A549 (cell line): ENCODE results near the gene FGF2. TPM values are rescaled to one million over a fixed set of nuclear protein-coding genes. Genes with fewer than 3 reads are reported as not detected.
A peak's percentile ranks its signal among the peaks of the same experiment; 100 is the strongest.

Experiments
- ATAC-seq, 2 experiments: fragments of 200-7000 bp in 1 of 2; fragments of >200 bp in 1 of 2; cut with Nextera tagmentation in 1 of 2; cut with Tn5 transposase in 1 of 2; 3 replicates each; pipeline versions ENCODE4 v1.8.0 to v1.9.1; 2018 to 2020; ENCODE audit warnings: mild to moderate bottlenecking in 1 of 2, moderate library complexity in 1 of 2
- CTCF ChIA-PET: fragments of 300-600 bp; sonication (Branson Sonifier 250); formaldehyde crosslinking; extraction: SDS; loops from one replicate; lab custom pipeline; 2021; ENCODE audit warnings: antibody characterized with exemption, inconsistent platforms; lab: Yijun Ruan, JAX
- POLR2A ChIA-PET: fragments of 350-600 bp; formaldehyde crosslinking; extraction: SDS; loops from one replicate; lab custom pipeline; 2021; ENCODE audit warnings: antibody characterized with exemption, inconsistent platforms; lab: Yijun Ruan, JAX
- DNase-seq, 2 experiments: peaks; one replicate each; pipeline versions ENCODE4 v3.0.0 to v3.0.0-alpha.2; 2011 to 2016; ENCODE audit warnings: low read depth in 1 of 2, low spot score in 1 of 2
- FAIRE-seq: peaks from 2 replicates; lab custom pipeline; 2011; peaks lifted over from hg19 to GRCh38; lab: Jason Lieb, UNC
- H3K27ac ChIP-seq, 2 experiments: fragments of >200 bp; sonication (Bioruptor Twin); formaldehyde crosslinking; 3 replicates each; pipeline ENCODE4 v1.5.1; 2016 to 2017
- H3K4me1 ChIP-seq: fragments of >200 bp; sonication (Bioruptor Twin); formaldehyde crosslinking; 3 replicates; pipeline ENCODE4 v1.6.1; 2016
- H3K4me2 ChIP-seq: fragments of >200 bp; sonication (Bioruptor Twin); formaldehyde crosslinking; 3 replicates; pipeline ENCODE4 v1.6.1; 2016
- H3K4me3 ChIP-seq: fragments of >200 bp; sonication (Bioruptor Twin); formaldehyde crosslinking; 3 replicates; pipeline ENCODE4 v1.5.1; 2016
- H3K9me3 ChIP-seq: fragments of >200 bp; sonication (Bioruptor Twin); formaldehyde crosslinking; 3 replicates; pipeline ENCODE4 v1.6.1; 2016
- CBX2 ChIP-seq: fragments of 200-600 bp; sonication (generic); IDR thresholded peaks from 2 replicates; pipeline ENCODE4 v1.6.1; 2016; ENCODE audit warnings: low read depth, mild to moderate bottlenecking, borderline replicate concordance
- CBX8 ChIP-seq: fragments of 200-600 bp; sonication (generic); IDR thresholded peaks from 2 replicates; pipeline ENCODE4 v1.6.1; 2016
- CHD2 ChIP-seq: fragments of 150-350 bp; IDR thresholded peaks from 2 replicates; pipeline ENCODE4 v1.6.1; 2014; ENCODE audit warnings: low read length; ENCODE audit not compliant: partially characterized antibody
- CHD4 ChIP-seq: fragments of 200-600 bp; sonication (generic); IDR thresholded peaks from 2 replicates; pipeline ENCODE4 v1.6.1; 2016; ENCODE audit warnings: antibody characterized with exemption, mild to moderate bottlenecking, borderline replicate concordance
- CTCF ChIP-seq: fragments of >200 bp; sonication (Bioruptor Twin); formaldehyde crosslinking; IDR thresholded peaks from 3 replicates; pipeline ENCODE4 v1.5.1; 2016
- EHF ChIP-seq: fragments of 250-450 bp; sonication (Bioruptor Pico); IDR thresholded peaks from 2 replicates; pipeline ENCODE4 v1.5.0; 2020; ENCODE audit warnings: mild to moderate bottlenecking
- EP300 ChIP-seq, 2 experiments: fragments of >200 bp; sonication (Bioruptor Twin); formaldehyde crosslinking; IDR thresholded peaks; 2 replicates in 1 of 2; 3 replicates in 1 of 2; pipeline ENCODE4 v1.6.1; 2016 to 2017
- ESRRA ChIP-seq: fragments of 150-350 bp; IDR thresholded peaks from 2 replicates; pipeline ENCODE4 v1.6.1; 2014; ENCODE audit warnings: mild to moderate bottlenecking, low read length, borderline replicate concordance
- FOSL2 ChIP-seq, 2 experiments: fragments of 450-650 bp in 1 of 2; fragments of >200 bp in 1 of 2; sonication (Bioruptor Twin) in 1 of 2; formaldehyde crosslinking; IDR thresholded peaks; 2 replicates each; pipeline versions ENCODE4 v1.5.0 to v1.6.1; 2016 to 2020; ENCODE audit warnings: mild to moderate bottlenecking in 1 of 2, moderate library complexity in 1 of 2
- FOXS1 ChIP-seq: fragments of 250-450 bp; sonication (Bioruptor Pico); IDR thresholded peaks from 2 replicates; pipeline ENCODE4 v1.5.0; 2020; ENCODE audit warnings: mild to moderate bottlenecking, moderate library complexity
- GATA3 ChIP-seq: IDR thresholded peaks from 2 replicates; pipeline ENCODE4 v1.6.1; 2012; ENCODE audit warnings: borderline replicate concordance
- HES2 ChIP-seq: fragments of >200 bp; sonication (Bioruptor Twin); formaldehyde crosslinking; IDR thresholded peaks from 2 replicates; pipeline ENCODE4 v1.6.1; 2016
- HEYL ChIP-seq: fragments of 250-450 bp; sonication (Bioruptor Pico); IDR thresholded peaks from 2 replicates; pipeline ENCODE4 v1.8.0; 2021; ENCODE audit warnings: mild to moderate bottlenecking, moderate library complexity
- HMGXB4 ChIP-seq: fragments of 250-450 bp; sonication (Bioruptor Pico); IDR thresholded peaks from 2 replicates; pipeline ENCODE4 v1.5.0; 2021; ENCODE audit warnings: mild to moderate bottlenecking, moderate library complexity, borderline replicate concordance
- HOXA7 ChIP-seq: fragments of 250-450 bp; sonication (Bioruptor Pico); IDR thresholded peaks from 2 replicates; pipeline ENCODE4 v1.5.0; 2020; ENCODE audit warnings: mild to moderate bottlenecking, moderate library complexity
- HOXB13 ChIP-seq: fragments of 250-450 bp; sonication (Bioruptor Pico); IDR thresholded peaks from 2 replicates; pipeline ENCODE4 v1.5.0; 2020; ENCODE audit warnings: low read depth, mild to moderate bottlenecking, moderate library complexity
- HOXB5 ChIP-seq: fragments of 250-450 bp; sonication (Bioruptor Pico); IDR thresholded peaks from 2 replicates; pipeline ENCODE4 v1.5.0; 2020; ENCODE audit warnings: mild to moderate bottlenecking, moderate library complexity
- JUNB ChIP-seq: fragments of >200 bp; sonication (Bioruptor Twin); formaldehyde crosslinking; IDR thresholded peaks from 2 replicates; pipeline ENCODE4 v1.6.1; 2016
- MAFK ChIP-seq: fragments of 450-650 bp; IDR thresholded peaks from 2 replicates; pipeline ENCODE4 v1.6.1; 2014; ENCODE audit not compliant: partially characterized antibody
- NPAS2 ChIP-seq: fragments of 250-450 bp; sonication (Bioruptor Pico); IDR thresholded peaks from 2 replicates; pipeline ENCODE4 v1.8.0; 2022; ENCODE audit warnings: mild to moderate bottlenecking, moderate library complexity, borderline replicate concordance
- POLR2AphosphoS2 ChIP-seq: conservative IDR thresholded peaks from 2 replicates; pipeline ENCODE4 v1.6.1; 2012; ENCODE audit warnings: low read length, improper control_type of control experiment, inconsistent platforms
- RAD21 ChIP-seq, 2 experiments: fragments of >200 bp in 1 of 2; sonication (Bioruptor Twin) in 1 of 2; formaldehyde crosslinking in 1 of 2; IDR thresholded peaks in 1 of 2; conservative IDR thresholded peaks in 1 of 2; 2 replicates in 1 of 2; 3 replicates in 1 of 2; pipeline ENCODE4 v1.6.1; 2012 to 2018; ENCODE audit warnings: inconsistent platforms in 1 of 2
- RARB ChIP-seq: fragments of 250-450 bp; sonication (Bioruptor Pico); IDR thresholded peaks from 2 replicates; pipeline ENCODE4 v1.8.0; 2021; ENCODE audit warnings: mild to moderate bottlenecking, moderate library complexity
- RCOR1 ChIP-seq: fragments of 150-350 bp; IDR thresholded peaks from 2 replicates; pipeline ENCODE4 v1.6.1; 2014; ENCODE audit warnings: antibody characterized with exemption, low read length, low read depth
- RNF2 ChIP-seq: fragments of 200-600 bp; sonication (generic); IDR thresholded peaks from 2 replicates; pipeline ENCODE4 v1.6.1; 2016; ENCODE audit warnings: low read depth, mild to moderate bottlenecking, antibody characterized with exemption, moderate library complexity, borderline replicate concordance
- SMC3 ChIP-seq: fragments of >200 bp; sonication (Bioruptor Twin); formaldehyde crosslinking; IDR thresholded peaks from 3 replicates; pipeline ENCODE4 v1.6.1; 2018; ENCODE audit warnings: inconsistent platforms
- SREBF2 ChIP-seq: fragments of 450-650 bp; IDR thresholded peaks from 2 replicates; pipeline ENCODE4 v1.6.1; 2014; ENCODE audit warnings: mild to moderate bottlenecking, moderate library complexity
- TFCP2L1 ChIP-seq: fragments of 250-450 bp; sonication (Bioruptor Pico); IDR thresholded peaks from 2 replicates; pipeline ENCODE4 v1.5.0; 2021; ENCODE audit warnings: mild to moderate bottlenecking
- ZC3H11A ChIP-seq: fragments of 450-650 bp; IDR thresholded peaks from 2 replicates; pipeline ENCODE4 v1.6.1; 2014; ENCODE audit warnings: antibody characterized with exemption, mild to moderate bottlenecking
- ZFP36 ChIP-seq: fragments of 450-650 bp; IDR thresholded peaks from 2 replicates; pipeline ENCODE4 v1.6.1; 2014; ENCODE audit warnings: borderline replicate concordance; ENCODE audit not compliant: partially characterized antibody
- WGBS: methylation state at CpG from one replicate; pipeline ENCODE4 v1.1.6; 2017; ENCODE audit errors: missing lambda C conversion rate; 5-methylcytosine and 5-hydroxymethylcytosine counted together
- polyA plus RNA-seq, 4 experiments: library from polyadenylated mRNA; depleted of rRNA in 3 of 4; stranded (reverse); fragments of >200 nt; fragmentation: RNase III in 1 of 4; extraction: RNeasy Plus Mini Kit Qiagen cat#74134 plus additional on column Dnase treatment in 1 of 4; gene quantifications; 2 replicates in 3 of 4; 3 replicates in 1 of 4; pipeline ENCODE4 v1.2.3, GENCODE V29; 2011 to 2017
- TF ChIP-seq, protein P1 (sequence below): IDR thresholded peaks from 2 replicates; pipeline ENCODE4 v1.6.1; 2012
- TF ChIP-seq, protein P2 (sequence below): IDR thresholded peaks from 2 replicates; pipeline ENCODE4 v1.6.1; 2012

The FGF2 gene
- polyA plus RNA-seq, 2 of the 4 experiments (the other 2 are of a cell fraction) = 35.1 to 45.2 TPM

DNA sequence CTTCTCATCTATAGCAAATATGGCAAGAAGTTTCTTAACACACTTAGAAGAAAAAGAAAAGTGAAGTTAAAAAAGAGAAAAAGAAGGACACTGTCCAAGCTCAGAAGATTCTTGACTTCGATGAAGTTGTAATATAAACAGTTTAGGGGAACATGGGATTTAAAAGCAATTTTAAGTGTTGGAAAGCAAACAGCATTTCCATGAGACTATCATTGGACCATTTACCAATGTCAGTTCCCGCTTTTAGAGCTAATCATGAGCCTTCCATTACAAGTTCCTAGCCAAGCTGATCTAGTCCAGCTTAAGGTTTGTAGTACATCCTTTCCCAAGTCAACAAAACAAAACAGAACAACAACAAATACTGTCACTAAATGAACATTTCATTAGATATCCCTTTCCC is 45.1 kb upstream of the FGF2 start:
- DNase-seq = no peak
- no peaks in the 10 kb centered on the region for H3K9me3 ChIP-seq
- no peak overlapping the region for H3K4me2 ChIP-seq
- CTCF ChIA-PET = interaction anchor here (0.6 kb wide), 1 partner anchor 451 kb away, joined by 3 read pairs; no protein-coding TSS in a partner anchor
- TF ChIP-seq HOXB5 (no peak), CBX2 (no peak), HES2 (no peak), HOXB13 (CRISPR knock-in tag) (no peak), HOXA7 (CRISPR knock-in tag) (no peak), ZC3H11A (no peak), CHD4 (no peak), POLR2AphosphoS2 (no peak), RCOR1 (no peak), EHF (CRISPR knock-in tag) (no peak), FOXS1 (no peak), HEYL (CRISPR knock-in tag) (no peak), CHD2 (no peak), JUNB (no peak), CBX8 (no peak), ESRRA (no peak), SREBF2 (no peak), RARB (CRISPR knock-in tag) (no peak), HMGXB4 (CRISPR knock-in tag) (no peak)
- TF ChIP-seq, protein P1, sequence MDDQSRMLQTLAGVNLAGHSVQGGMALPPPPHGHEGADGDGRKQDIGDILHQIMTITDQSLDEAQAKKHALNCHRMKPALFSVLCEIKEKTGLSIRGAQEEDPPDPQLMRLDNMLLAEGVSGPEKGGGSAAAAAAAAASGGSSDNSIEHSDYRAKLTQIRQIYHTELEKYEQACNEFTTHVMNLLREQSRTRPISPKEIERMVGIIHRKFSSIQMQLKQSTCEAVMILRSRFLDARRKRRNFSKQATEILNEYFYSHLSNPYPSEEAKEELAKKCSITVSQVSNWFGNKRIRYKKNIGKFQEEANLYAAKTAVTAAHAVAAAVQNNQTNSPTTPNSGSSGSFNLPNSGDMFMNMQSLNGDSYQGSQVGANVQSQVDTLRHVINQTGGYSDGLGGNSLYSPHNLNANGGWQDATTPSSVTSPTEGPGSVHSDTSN = no peak
- H3K27ac ChIP-seq = peak overlapping the region in 1 of 2 experiments; percentile 89; a peak in 4 of 6 replicates
- POLR2A ChIA-PET = interaction anchor here (0.5 kb wide), 1 partner anchor 20 kb away, joined by 3 read pairs; no protein-coding TSS in a partner anchor
- WGBS = 92% methylated on average over 2 of the region's 2 CpGs
- ATAC-seq = no peak
- no peak for FAIRE-seq
- H3K4me1 ChIP-seq = peaks cover 54% of the 10 kb centered on the region
- H3K4me3 ChIP-seq = no peak overlapping the region

DNA sequence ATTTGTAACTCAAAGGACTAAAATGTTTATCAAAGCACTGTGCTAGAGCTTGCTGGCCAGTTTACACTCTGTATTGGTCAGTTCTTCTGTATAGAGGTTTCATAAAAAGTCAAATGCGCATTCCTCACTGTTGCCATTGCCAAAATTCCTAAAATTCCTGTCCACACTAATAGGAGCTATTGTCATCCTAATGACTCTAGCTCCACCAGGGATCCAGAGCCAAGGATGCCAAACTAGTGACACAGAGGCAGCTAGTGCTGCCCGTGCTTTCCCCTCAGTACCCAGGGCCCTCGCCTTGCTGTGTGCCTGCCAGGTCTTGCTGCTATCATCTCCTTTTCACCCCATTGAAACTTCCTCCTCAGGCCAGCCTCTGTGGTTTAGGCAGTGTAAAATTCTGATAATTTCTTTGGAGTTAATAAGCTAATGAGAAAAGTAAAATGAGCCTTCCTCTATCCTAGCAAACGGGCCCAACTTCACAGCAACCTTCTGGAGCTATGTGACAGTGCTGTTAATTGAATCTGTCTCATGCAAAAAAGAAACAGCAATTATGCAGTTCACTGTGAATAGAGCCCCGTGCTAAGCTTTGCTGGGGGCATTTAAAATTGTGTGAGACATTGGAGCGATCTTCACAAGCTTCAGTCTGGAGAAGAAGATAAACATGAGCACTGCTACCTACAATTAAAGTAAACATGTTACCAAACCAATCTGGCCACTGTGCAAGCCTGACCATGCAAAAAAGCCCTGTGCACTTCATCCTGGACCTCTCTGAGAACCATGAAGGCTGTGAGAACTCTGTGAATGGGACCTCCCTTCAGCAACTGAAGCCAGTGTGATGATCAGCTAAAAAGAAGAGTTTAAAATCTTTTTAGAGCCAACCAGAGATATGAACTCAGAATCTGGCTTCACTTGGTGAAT is 43.1 kb upstream of the FGF2 start:
- POLR2A ChIA-PET = interaction anchor here (0.6 to 1.2 kb wide), 3 partner anchors 18 to 44 kb away, joined by 4 to 12 read pairs (median 5); no protein-coding TSS in a partner anchor
- peak; percentile 99 to 100 for ATAC-seq
- CTCF ChIA-PET = interaction anchor here (0.8 to 1.7 kb wide), 5 partner anchors 10 to 148 kb away, joined by 3 to 6 read pairs (median 3); no protein-coding TSS in a partner anchor
- TF ChIP-seq NPAS2 (CRISPR knock-in tag) = no peak
- TF ChIP-seq CTCF = no peak
- TF ChIP-seq HOXB5 = no peak
- TF ChIP-seq RAD21 (conservative IDR thresholded peaks at IDR 0.05 in 1 of 2, IDR thresholded peaks at IDR 0.05 in 1 of 2) = peak in 1 of 2 experiments; percentile 36; a peak in 1 of 5 replicates
- TF ChIP-seq FOSL2 (IDR thresholded peaks at IDR 0.05) = peak; percentile 34; the same call in 1 of the 2 replicates
- peak; percentile 65 for TF ChIP-seq FOSL2 (CRISPR knock-in tag; IDR thresholded peaks at IDR 0.05)
- TF ChIP-seq, protein P2, sequence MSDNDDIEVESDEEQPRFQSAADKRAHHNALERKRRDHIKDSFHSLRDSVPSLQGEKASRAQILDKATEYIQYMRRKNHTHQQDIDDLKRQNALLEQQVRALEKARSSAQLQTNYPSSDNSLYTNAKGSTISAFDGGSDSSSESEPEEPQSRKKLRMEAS = peak; percentile 72
- TF ChIP-seq CBX2 = no peak
- TF ChIP-seq SMC3 = 0 out of 3 replicates have a peak, but pooled peaks have one; percentile 11
- peak; percentile 3 for TF ChIP-seq MAFK
- no peak for TF ChIP-seq FOXS1
- no peak for TF ChIP-seq TFCP2L1 (CRISPR knock-in tag)
- TF ChIP-seq EP300 (IDR thresholded peaks at IDR 0.05) = peak; percentile 13 to 60; a peak in 3 of 5 replicates
- TF ChIP-seq RNF2 = no peak
- peak; percentile 89; the same call in 1 of the 2 replicates for TF ChIP-seq GATA3
- TF ChIP-seq ZFP36 = peak; percentile 54

More for the DNA sequence above, 43.1 kb upstream of the FGF2 start:
- Histone ChIP-seq H3K27ac (peak overlapping the region; percentile 87 to 89), H3K4me2 (peak overlapping the region; percentile 86), H3K4me1 (peaks cover 43% of the 10 kb centered on the region), H3K4me3 (peak overlapping the region; percentile 12; the same call in 1 of the 3 replicates), H3K9me3 (no peaks in the 10 kb centered on the region)
- peak; percentile 70 to 76 for DNase-seq
- no peak for FAIRE-seq
- 2% methylated on average over 6 of the region's 6 CpGs for WGBS
